Neural cell (in vitro differentiated cells): ENCODE results near the gene TACC3. TPM values are rescaled to one million over a fixed set of nuclear protein-coding genes. Genes with fewer than 3 reads are reported as not detected.

Source experiments
- H2AFZ ChIP-seq: fragments of 200-600, 300-800 bp; sonication (generic), shearing (Covaris generic); 2 replicates; pipeline ENCODE4 v1.6.0; 2014; ENCODE audit warnings: low read depth, mild to moderate bottlenecking, antibody characterized with exemption, low read length, moderate library complexity
- H3F3A ChIP-seq: fragments of 200-600 bp; shearing (Covaris generic); 2 replicates; pipeline ENCODE4 v1.6.1; 2016; ENCODE audit warnings: mild to moderate bottlenecking, moderate library complexity, mixed read lengths, antibody characterized with exemption, low read length; ENCODE audit not compliant: insufficient read depth, poor library complexity, severe bottlenecking
- H3K27ac ChIP-seq: fragments of 200-600, 300-800 bp; sonication (generic), shearing (Covaris generic); 2 replicates; pipeline ENCODE4 v1.5.1; 2014; ENCODE audit warnings: mild to moderate bottlenecking, low read length, moderate library complexity
- H3K27me3 ChIP-seq: fragments of 300-800, 200-600 bp; sonication (generic), shearing (Covaris generic); 2 replicates; pipeline ENCODE4 v1.6.0; 2014; ENCODE audit warnings: mild to moderate bottlenecking, low read depth, low read length, moderate library complexity; ENCODE audit not compliant: insufficient read depth
- H3K36me3 ChIP-seq: fragments of 300-800, 200-600 bp; sonication (generic), shearing (Covaris generic); 2 replicates; pipeline ENCODE4 v1.5.1; 2014; ENCODE audit warnings: mild to moderate bottlenecking, antibody characterized with exemption, low read length, moderate library complexity; ENCODE audit not compliant: insufficient read depth
- H3K4me2 ChIP-seq: fragments of 300-800, 200-600 bp; sonication (generic), shearing (Covaris generic); 2 replicates; pipeline ENCODE4 v1.6.0; 2014; ENCODE audit warnings: mild to moderate bottlenecking, low read length
- H3K4me3 ChIP-seq: fragments of 300-800, 200-600 bp; sonication (generic), shearing (Covaris generic); 2 replicates; pipeline ENCODE4 v1.5.1; 2014; ENCODE audit warnings: mild to moderate bottlenecking, low read length, moderate library complexity
- H3K79me2 ChIP-seq: fragments of 200-600 bp; shearing (Covaris generic); replicated peaks from 2 replicates; pipeline ENCODE4 v1.6.0; 2014; ENCODE audit warnings: mild to moderate bottlenecking, low read length, moderate library complexity; ENCODE audit not compliant: insufficient read depth
- H3K9ac ChIP-seq: fragments of 300-800, 200-600 bp; sonication (generic), shearing (Covaris generic); 2 replicates; pipeline ENCODE4 v1.6.1; 2016; ENCODE audit warnings: mild to moderate bottlenecking, low read length, mixed read lengths
- H3K9me2 ChIP-seq: fragments of 200-600 bp; shearing (Covaris generic); 2 replicates; pipeline ENCODE4 v1.6.1; 2016; ENCODE audit warnings: mild to moderate bottlenecking, low read length, mixed read lengths; ENCODE audit not compliant: insufficient read depth
- H3K9me3 ChIP-seq: fragments of 200-600, 300-800 bp; sonication (generic), shearing (Covaris generic); 2 replicates; pipeline ENCODE4 v1.6.1; 2016; ENCODE audit warnings: mild to moderate bottlenecking, mixed run types, low read length, moderate library complexity, mixed read lengths
- H4K20me1 ChIP-seq: fragments of 200-600 bp; shearing (Covaris generic); 2 replicates; pipeline ENCODE4 v1.6.1; 2016; ENCODE audit warnings: mild to moderate bottlenecking, mixed run types; ENCODE audit not compliant: insufficient read depth
- CTCF ChIP-seq: fragments of 450-650 bp; IDR thresholded peaks from 2 replicates; pipeline ENCODE4 v1.5.1; 2014; ENCODE audit warnings: antibody characterized with exemption, mild to moderate bottlenecking, moderate library complexity; ENCODE audit not compliant: poor library complexity, severe bottlenecking
- EP300 ChIP-seq: fragments of 450-650 bp; conservative IDR thresholded peaks from 2 replicates; pipeline ENCODE4 v1.6.1; 2014; ENCODE audit warnings: antibody characterized with exemption, mild to moderate bottlenecking, moderate library complexity; ENCODE audit not compliant: poor library complexity, severe bottlenecking
- EZH2 ChIP-seq: fragments of 200-600, 300-800 bp; shearing (Covaris generic), sonication (generic); IDR thresholded peaks from 2 replicates; pipeline ENCODE4 v1.6.1; 2014; ENCODE audit warnings: antibody characterized with exemption, low read length, borderline replicate concordance, mild to moderate bottlenecking; ENCODE audit not compliant: insufficient read depth, poor library complexity, severe bottlenecking
- MXI1 ChIP-seq: fragments of 450-650 bp; conservative IDR thresholded peaks from 2 replicates; pipeline ENCODE4 v1.6.1; 2014; ENCODE audit warnings: antibody characterized with exemption, mild to moderate bottlenecking; ENCODE audit not compliant: poor library complexity, severe bottlenecking
- POLR2AphosphoS5 ChIP-seq: IDR thresholded peaks from 2 replicates; pipeline ENCODE4 v1.6.1; 2012
- RAD21 ChIP-seq: fragments of 450-650 bp; conservative IDR thresholded peaks from 2 replicates; pipeline ENCODE4 v1.6.1; 2014; ENCODE audit warnings: antibody characterized with exemption, mild to moderate bottlenecking, moderate library complexity
- REST ChIP-seq: IDR thresholded peaks from 2 replicates; pipeline ENCODE4 v1.6.1; 2012; ENCODE audit warnings: borderline replicate concordance
- SMC3 ChIP-seq: fragments of 450-650 bp; conservative IDR thresholded peaks from 2 replicates; pipeline ENCODE4 v1.6.1; 2014; ENCODE audit warnings: antibody characterized with exemption, mild to moderate bottlenecking, moderate library complexity; ENCODE audit not compliant: poor library complexity
- TAF1 ChIP-seq: IDR thresholded peaks from 2 replicates; pipeline ENCODE4 v1.6.1; 2012; ENCODE audit warnings: low read depth
- polyA plus RNA-seq: library from polyadenylated mRNA; depleted of rRNA; stranded (reverse); fragments of >200 nt; gene quantifications from 2 replicates; pipeline ENCODE4 v1.2.3, GENCODE V29; 2014

TACC3 gene
- polyA plus RNA-seq, 1 donor from 2014 or later: 2.6 TPM

- Histone ChIP-seq H3K9ac (no peak overlapping the region), H4K20me1 (no peaks in the 10 kb centered on the region), H3K36me3 (no peaks in the 10 kb centered on the region), H3F3A (no peaks in the 10 kb centered on the region), H3K79me2 (no peaks in the 10 kb centered on the region), H3K4me3 (no peak overlapping the region), H3K27ac (no peak overlapping the region), H3K4me2 (no peak overlapping the region), H3K27me3 (no peaks in the 10 kb centered on the region), H3K9me2 (no peaks in the 10 kb centered on the region), H2AFZ (no peak overlapping the region), H3K9me3 (no peaks in the 10 kb centered on the region)
- TF ChIP-seq TAF1 (no peak), CTCF (no peak), SMC3 (no peak), REST (no peak), MXI1 (no peak), POLR2AphosphoS5 (no peak), EZH2 (no peak), EP300 (no peak), RAD21 (no peak)
Observed at GRCh38 chr4:1747603-1747967, 26.3 kb downstream of the TACC3 start.

- Histone ChIP-seq H2AFZ (no peak overlapping the region), H3K4me2 (no peak overlapping the region), H3K9me2 (no peaks in the 10 kb centered on the region), H3K9ac (no peak overlapping the region), H3K4me3 (no peak overlapping the region), H3K9me3 (no peaks in the 10 kb centered on the region), H4K20me1 (no peaks in the 10 kb centered on the region), H3K36me3 (no peaks in the 10 kb centered on the region), H3F3A (no peaks in the 10 kb centered on the region), H3K79me2 (no peaks in the 10 kb centered on the region), H3K27ac (no peak overlapping the region), H3K27me3 (no peaks in the 10 kb centered on the region)
- TF ChIP-seq POLR2AphosphoS5: no peak
- TF ChIP-seq EP300: no peak
- TF ChIP-seq SMC3: peak; percentile 63
- no peak for TF ChIP-seq EZH2
- TF ChIP-seq RAD21: peak; percentile 61
- no peak for TF ChIP-seq TAF1
- peak; percentile 68 for TF ChIP-seq CTCF
Observed at GRCh38 chr4:1748465-1748995, 27.2 kb downstream of the TACC3 start.
